ENCODE results near the gene CMAS.
"Not testable (repeated sequence)": the region's sequence is repeated elsewhere in the genome, so short reads cannot be mapped to it uniquely, and the experiment has no call there.

CMAS gene

GRCh38 chr12:22046090-22046967 lies at the start of gene CMAS:
CMAS (plus strand) TSS chr12:22046218; CDS start chr12:22046304, 86 bp downstream.
- DNase-seq (ENCODE audit: low spot score): peak; percentile 71

- DNase-seq (ENCODE audit: low spot score): no peak
Measured at GRCh38 chr12:21998295-21998694, 47.7 kb upstream of the CMAS start.

- DNase-seq (ENCODE audit: low spot score): no peak
Measured at GRCh38 chr12:21998782-21999181, 47.2 kb upstream of the CMAS start.

- no peak for DNase-seq (ENCODE audit: low spot score)
Measured at GRCh38 chr12:22002430-22002829, 43.6 kb upstream of the CMAS start.

- DNase-seq (ENCODE audit: low spot score): not testable (repeated sequence)
Measured at GRCh38 chr12:22007794-22008193, 38.2 kb upstream of the CMAS start.

- DNase-seq (ENCODE audit: low spot score): no peak
Measured at GRCh38 chr12:22008196-22008595, 37.8 kb upstream of the CMAS start.

- no peak for DNase-seq (ENCODE audit: low spot score)
Measured at GRCh38 chr12:22014041-22014782, 31.8 kb upstream of the CMAS start.

- no peak for DNase-seq (ENCODE audit: low spot score)
Measured at GRCh38 chr12:22014783-22015144, 31.3 kb upstream of the CMAS start.

GRCh38 chr12:22016982-22017381 lies 29.0 kb upstream of the CMAS start:
- no peak for DNase-seq (ENCODE audit: low spot score)

GRCh38 chr12:22018860-22019259 lies 27.2 kb upstream of the CMAS start:
- DNase-seq (ENCODE audit: low spot score): no peak

GRCh38 chr12:22023489-22023888 lies 22.5 kb upstream of the CMAS start:
- DNase-seq (ENCODE audit: low spot score): not testable (repeated sequence)

GRCh38 chr12:22029491-22029890 lies 16.5 kb upstream of the CMAS start:
- DNase-seq (ENCODE audit: low spot score): no peak

GRCh38 chr12:22029991-22030390 lies 16.0 kb upstream of the CMAS start:
- DNase-seq (ENCODE audit: low spot score): no peak

- DNase-seq (ENCODE audit: low spot score): no peak
Measured at GRCh38 chr12:22032732-22033131, 13.3 kb upstream of the CMAS start.

- DNase-seq (ENCODE audit: low spot score): no peak
Measured at GRCh38 chr12:22034709-22035506, 11.1 kb upstream of the CMAS start.

GRCh38 chr12:22037947-22038346 lies 8.1 kb upstream of the CMAS start:
- DNase-seq (ENCODE audit: low spot score): no peak

- DNase-seq (ENCODE audit: low spot score): no peak
Measured at GRCh38 chr12:22038734-22039133, 7.3 kb upstream of the CMAS start.

- DNase-seq (ENCODE audit: low spot score): peak; percentile 75
Measured at GRCh38 chr12:22039361-22039760, 6.7 kb upstream of the CMAS start.

GRCh38 chr12:22042976-22043669 lies 2.9 kb upstream of the CMAS start:
- no peak for DNase-seq (ENCODE audit: low spot score)

- DNase-seq (ENCODE audit: low spot score): no peak
Measured at GRCh38 chr12:22043943-22044342, 2.1 kb upstream of the CMAS start.

- no peak for DNase-seq (ENCODE audit: low spot score)
Measured at GRCh38 chr12:22044391-22044790, 1.6 kb upstream of the CMAS start.

GRCh38 chr12:22046968-22047390 lies 961 bp downstream of the CMAS start:
- DNase-seq (ENCODE audit: low spot score): no peak
